NOMO-1 treated with dmso at 0.1 percent for 144 hours (cell line): ENCODE measurements around the gene CEP44.

Source experiments
- DNase-seq: peaks from one replicate; lab custom pipeline; 2025; ENCODE audit not compliant: unreplicated experiment; lab: John Stamatoyannopoulos, UW

Gene CEP44

GRCh38 chr4:174380699-174381439, 97.2 kb downstream of the CEP44 start:
- no peak for DNase-seq

- no peak for DNase-seq
These were observed 97.7 kb downstream of the CEP44 start for GRCh38 chr4:174381440-174381800.
